ENCODE results near the gene ATP2B2. TPM values are rescaled to one million over a fixed set of nuclear protein-coding genes. Genes with fewer than 3 reads are reported as not detected.

The ATP2B2 gene
- total and polyA plus RNA-seq, 2 donors (not counting 1 experiment from before 2014, with no cell fraction given) = not detected

GRCh38 chr3:10349801-10350200, 155.6 kb downstream of the ATP2B2 start:
- Histone ChIP-seq H3K79me2 (ENCODE audit: control insufficient read depth, insufficient read depth, low read length) (no peaks in the 10 kb centered on the region), H3K9me3 (ENCODE audit: control extremely low read depth in 1 of 3, control insufficient read depth in 2 of 3, insufficient read depth in 1 of 3, low read length in 2 of 3) (peaks cover 0 to 3% (median 0%) of the 10 kb centered on the region in 3 donors), H3K36me3 (replicated peaks in 1 of 2; ENCODE audit: control extremely low read depth in 1 of 2, control insufficient read depth in 1 of 2, extremely low read depth in 1 of 2, insufficient read depth in 2 of 2, low read length in 1 of 2) (no peaks in the 10 kb centered on the region), H3K4me2 (replicated peaks; ENCODE audit: low read depth, low read length, poor library complexity, severe bottlenecking) (no peak overlapping the region), H3K27ac (ENCODE audit: low read length in 2 of 2) (no peak overlapping the region), H3K4me1 (ENCODE audit: control insufficient read depth in 2 of 2, insufficient read depth in 2 of 2, low read length in 2 of 2) (peaks cover 10 to 21% of the 10 kb centered on the region in 2 donors), H4K20me1 (ENCODE audit: control insufficient read depth, insufficient read depth, low read length, poor library complexity, severe bottlenecking) (no peaks in the 10 kb centered on the region), H3K4me3 (ENCODE audit: control extremely low read depth in 1 of 5, extremely low read depth in 1 of 5, insufficient read depth in 1 of 5, low read depth in 2 of 5, low read length in 4 of 5) (no peak overlapping the region), H3K27me3 (replicated peaks in 1 of 4; ENCODE audit: control extremely low read depth in 1 of 4, control insufficient read depth in 3 of 4, insufficient read depth in 4 of 4, low read length in 3 of 4) (peaks cover 0 to 4% (median 0%) of the 10 kb centered on the region in 4 experiments), H2AFZ (ENCODE audit: insufficient read depth, low read depth, low read length, poor library complexity, severe bottlenecking) (no peak overlapping the region), H3K9ac (ENCODE audit: low read length) (no peak overlapping the region)
- ATAC-seq (ENCODE audit: low read depth) (no peak), DNase-seq (no peak)
- intact Hi-C loops (cut with micrococcal nuclease) = no loop called here
- Mint-ChIP-seq H3K4me3 (no peak overlapping the region), H3K9me3 (ENCODE audit: insufficient read depth) (no peaks in the 10 kb centered on the region), H3K27ac (no peak overlapping the region), H3K4me1 (peaks cover 32% of the 10 kb centered on the region), H3K27me3 (no peaks in the 10 kb centered on the region)
- ChIA-PET POLR2A (no interaction called here), CTCF (no interaction called here)
- WGBS (ENCODE audit: insufficient coverage) = 97% methylated on average over 10 of the region's 10 CpGs
- TF ChIP-seq, protein P1, sequence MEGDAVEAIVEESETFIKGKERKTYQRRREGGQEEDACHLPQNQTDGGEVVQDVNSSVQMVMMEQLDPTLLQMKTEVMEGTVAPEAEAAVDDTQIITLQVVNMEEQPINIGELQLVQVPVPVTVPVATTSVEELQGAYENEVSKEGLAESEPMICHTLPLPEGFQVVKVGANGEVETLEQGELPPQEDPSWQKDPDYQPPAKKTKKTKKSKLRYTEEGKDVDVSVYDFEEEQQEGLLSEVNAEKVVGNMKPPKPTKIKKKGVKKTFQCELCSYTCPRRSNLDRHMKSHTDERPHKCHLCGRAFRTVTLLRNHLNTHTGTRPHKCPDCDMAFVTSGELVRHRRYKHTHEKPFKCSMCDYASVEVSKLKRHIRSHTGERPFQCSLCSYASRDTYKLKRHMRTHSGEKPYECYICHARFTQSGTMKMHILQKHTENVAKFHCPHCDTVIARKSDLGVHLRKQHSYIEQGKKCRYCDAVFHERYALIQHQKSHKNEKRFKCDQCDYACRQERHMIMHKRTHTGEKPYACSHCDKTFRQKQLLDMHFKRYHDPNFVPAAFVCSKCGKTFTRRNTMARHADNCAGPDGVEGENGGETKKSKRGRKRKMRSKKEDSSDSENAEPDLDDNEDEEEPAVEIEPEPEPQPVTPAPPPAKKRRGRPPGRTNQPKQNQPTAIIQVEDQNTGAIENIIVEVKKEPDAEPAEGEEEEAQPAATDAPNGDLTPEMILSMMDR (IDR thresholded peaks at IDR 0.05) = no peak
- no peak for TF ChIP-seq EZH2 (IDR thresholded peaks at IDR 0.05; ENCODE audit: borderline replicate concordance, insufficient read depth, low read depth, low read length, poor library complexity, severe bottlenecking)

- H4K20me1 ChIP-seq (ENCODE audit: control insufficient read depth, insufficient read depth, low read length, poor library complexity, severe bottlenecking) = no peaks in the 10 kb centered on the region
- H3K9me3 ChIP-seq (ENCODE audit: control extremely low read depth in 1 of 3, control insufficient read depth in 2 of 3, insufficient read depth in 1 of 3, low read length in 2 of 3) = peaks cover 0 to 2% (median 0%) of the 10 kb centered on the region in 3 donors
- POLR2A ChIA-PET = no interaction called here
- no peak overlapping the region for H3K4me2 ChIP-seq (replicated peaks; ENCODE audit: low read depth, low read length, poor library complexity, severe bottlenecking)
- DNase-seq (no peak), ATAC-seq (ENCODE audit: low read depth) (no peak)
- H3K4me1 Mint-ChIP-seq = peaks cover 21% of the 10 kb centered on the region
- CTCF ChIA-PET = interaction anchor here (2.5 kb wide), 1 partner anchor 174 kb away, joined by 9 read pairs; no protein-coding TSS in a partner anchor
- intact Hi-C loops (cut with micrococcal nuclease) = no loop called here
- H3K4me3 Mint-ChIP-seq = no peak overlapping the region
- no peaks in the 10 kb centered on the region for H3K27me3 ChIP-seq (replicated peaks in 1 of 4; ENCODE audit: control extremely low read depth in 1 of 4, control insufficient read depth in 3 of 4, insufficient read depth in 4 of 4, low read length in 3 of 4)
- peaks cover 4% of the 10 kb centered on the region for H3K27me3 Mint-ChIP-seq
- no peak overlapping the region for H3K27ac ChIP-seq (ENCODE audit: low read length in 2 of 2)
- TF ChIP-seq, protein P1 (IDR thresholded peaks at IDR 0.05) = no peak
- no peak for TF ChIP-seq EZH2 (IDR thresholded peaks at IDR 0.05; ENCODE audit: borderline replicate concordance, insufficient read depth, low read depth, low read length, poor library complexity, severe bottlenecking)
- no peaks in the 10 kb centered on the region for H3K9me3 Mint-ChIP-seq (ENCODE audit: insufficient read depth)
- H3K79me2 ChIP-seq (ENCODE audit: control insufficient read depth, insufficient read depth, low read length) = no peaks in the 10 kb centered on the region
- no peaks in the 10 kb centered on the region for H3K36me3 ChIP-seq (replicated peaks in 1 of 2; ENCODE audit: control extremely low read depth in 1 of 2, control insufficient read depth in 1 of 2, extremely low read depth in 1 of 2, insufficient read depth in 2 of 2, low read length in 1 of 2)
- no peak overlapping the region for H3K9ac ChIP-seq (ENCODE audit: low read length)
- H3K27ac Mint-ChIP-seq = no peak overlapping the region
- 78% methylated on average over 5 of the region's 5 CpGs for WGBS (ENCODE audit: insufficient coverage)
- no peak overlapping the region for H3K4me3 ChIP-seq (ENCODE audit: control extremely low read depth in 1 of 5, extremely low read depth in 1 of 5, insufficient read depth in 1 of 5, low read depth in 2 of 5, low read length in 4 of 5)
- H2AFZ ChIP-seq (ENCODE audit: insufficient read depth, low read depth, low read length, poor library complexity, severe bottlenecking) = no peak overlapping the region
- H3K4me1 ChIP-seq (ENCODE audit: control insufficient read depth in 2 of 2, insufficient read depth in 2 of 2, low read length in 2 of 2) = peaks cover 8 to 16% of the 10 kb centered on the region in 2 donors
Observed at GRCh38 chr3:10348404-10348721, 157.0 kb downstream of the ATP2B2 start.

Measured in B cell (primary cell).